GM18519 (cell line): ENCODE measurements around the gene SUPT5H.
"Not testable (repeated sequence)": the region's sequence is repeated elsewhere in the genome, so short reads cannot be mapped to it uniquely, and the experiment has no call there.

ENCODE experiments used
- ATAC-seq: cut with Tn5 transposase; IDR thresholded peaks from one replicate; pipeline ENCODE4 v1.9.1; 2021; ENCODE audit warnings: mild to moderate bottlenecking, moderate library complexity; ENCODE audit not compliant: unreplicated experiment, low FRiP score

Gene SUPT5H

GRCh38 chr19:39449116-39449797 is 3.9 kb downstream of the SUPT5H start:
- ATAC-seq, result no peak

DNA sequence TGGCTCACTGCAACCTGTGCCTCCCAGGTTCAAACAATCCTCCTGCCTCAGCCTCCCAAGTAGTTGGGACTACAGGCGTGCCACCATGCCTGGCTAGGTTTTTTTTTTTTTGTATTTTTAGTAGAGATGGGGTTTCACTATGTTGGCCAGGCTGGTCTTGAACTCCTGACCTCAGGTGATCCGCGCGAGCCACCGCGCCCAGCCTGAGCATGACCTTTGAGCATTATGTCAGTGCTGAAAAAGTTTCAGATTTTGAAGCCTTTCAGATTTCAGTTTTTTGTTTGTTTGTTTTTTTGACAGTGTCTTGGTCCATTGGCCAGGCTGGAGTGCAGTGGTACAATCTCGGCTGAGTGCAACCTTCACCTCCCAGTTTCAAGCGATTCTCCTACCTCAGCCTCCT is 5.9 kb downstream of the SUPT5H start:
- ATAC-seq, result not testable (repeated sequence)

DNA sequence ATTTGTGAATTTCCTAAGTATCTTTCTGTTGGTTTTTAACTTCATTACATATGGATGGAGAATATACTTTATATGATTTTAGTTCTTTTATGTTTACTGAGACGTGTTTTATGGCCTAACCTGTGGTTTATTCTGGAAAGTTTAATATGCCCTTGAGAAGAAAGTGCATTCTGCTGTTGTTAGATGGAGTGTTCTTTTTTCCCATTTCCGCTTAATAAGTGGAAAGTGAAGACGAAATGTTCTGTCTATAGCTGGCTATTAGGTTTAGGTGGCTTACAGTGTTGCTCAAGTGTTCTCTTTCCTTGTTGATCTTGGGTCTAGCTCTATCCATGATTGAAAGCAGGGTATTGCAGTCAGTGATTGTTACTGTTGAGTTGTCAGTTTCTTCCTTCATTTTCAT is 18.0 kb downstream of the SUPT5H start:
- ATAC-seq, result no peak

DNA sequence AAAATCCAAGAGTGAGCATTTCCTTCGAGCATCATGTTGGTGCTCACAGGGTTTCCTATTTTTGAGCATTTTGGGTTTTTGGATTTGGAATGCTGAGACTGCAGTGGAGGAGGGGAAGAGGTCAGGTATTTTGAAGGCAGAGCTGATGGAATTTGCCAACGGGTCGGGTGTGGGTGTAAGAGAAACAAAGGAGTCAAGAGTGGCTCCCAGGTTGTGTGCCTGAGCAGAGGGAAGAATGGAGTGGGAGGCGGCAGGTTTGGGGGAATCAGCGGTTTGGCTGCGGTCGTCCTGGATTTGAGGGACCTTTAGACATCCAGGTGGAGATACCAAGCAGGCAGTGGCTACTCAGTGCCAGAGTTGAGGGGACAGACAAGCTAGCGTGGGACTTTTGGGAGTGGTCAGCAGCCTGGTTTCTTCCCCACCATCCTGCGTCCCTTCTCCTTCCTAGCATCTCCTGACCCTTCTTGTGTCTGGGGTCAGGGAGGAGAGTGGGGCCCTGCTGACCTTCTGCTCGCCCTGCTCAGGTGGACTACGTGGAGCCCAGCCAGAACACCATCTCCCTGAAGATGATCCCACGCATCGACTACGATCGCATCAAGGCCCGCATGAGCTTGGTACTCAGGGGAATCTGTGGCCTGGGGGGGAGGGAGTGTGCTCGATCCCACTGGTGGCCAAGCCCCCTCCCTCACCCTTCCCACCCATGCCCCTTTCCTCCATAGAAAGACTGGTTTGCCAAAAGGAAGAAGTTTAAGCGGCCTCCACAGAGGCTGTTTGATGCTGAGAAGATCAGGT is 20.8 kb downstream of the SUPT5H start:
- ATAC-seq, result no peak

- no peak for ATAC-seq
Measured at GRCh38 chr19:39467941-39468340, 22.6 kb downstream of the SUPT5H start.

GRCh38 chr19:39469036-39469435 is 23.7 kb downstream of the SUPT5H start:
- ATAC-seq, result no peak

DNA sequence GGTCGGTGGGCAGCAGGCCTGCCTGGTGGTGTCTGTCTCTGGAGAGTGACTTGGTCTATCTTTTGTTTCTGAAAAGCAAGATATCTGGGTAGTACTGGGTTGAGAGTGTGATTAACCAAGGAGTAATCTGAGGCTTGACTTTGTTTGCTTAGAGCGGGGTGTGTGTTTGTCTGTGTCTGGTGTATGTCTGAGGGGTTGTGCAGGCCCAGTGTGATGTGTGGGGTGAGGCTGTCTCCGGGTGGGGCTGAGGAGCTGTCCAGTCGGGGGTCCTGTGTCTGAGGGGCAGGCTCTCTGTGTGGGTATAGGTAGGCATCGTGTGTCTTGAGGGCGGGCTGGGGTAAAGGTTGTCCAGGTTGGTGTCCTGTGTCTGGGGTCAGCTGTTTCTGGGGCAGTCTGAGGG is 24.2 kb downstream of the SUPT5H start:
- no peak for ATAC-seq

DNA sequence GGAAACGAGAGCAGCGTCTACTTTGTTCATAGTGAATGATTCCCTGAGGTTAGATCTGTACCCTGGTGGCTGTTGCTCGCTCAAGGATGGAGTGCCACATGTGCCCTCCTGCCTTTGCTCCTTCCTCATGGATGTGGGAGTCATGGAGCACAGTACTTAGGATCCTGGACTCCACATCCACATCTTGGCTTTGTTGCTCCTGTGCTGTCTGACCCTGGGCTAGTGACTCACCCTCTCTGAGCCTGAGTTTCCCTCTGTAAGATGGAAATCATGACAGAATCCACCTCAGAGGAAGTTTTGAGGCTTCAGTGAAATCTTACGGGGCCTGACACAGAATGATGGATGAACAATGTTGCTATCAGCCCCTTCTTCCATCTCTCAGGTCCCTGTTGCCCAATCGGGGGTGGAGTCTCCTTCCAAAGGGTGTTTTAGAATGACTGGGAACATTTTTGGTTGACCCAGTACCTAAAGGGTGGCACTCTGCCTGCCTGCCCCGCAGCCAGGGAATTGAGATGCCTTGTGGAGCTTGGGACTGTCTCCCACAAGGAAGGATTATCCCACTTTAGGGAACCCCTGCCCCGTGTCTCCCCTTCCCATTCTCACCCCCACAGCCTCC is 25.4 kb downstream of the SUPT5H start:
- ATAC-seq, result no peak

DNA sequence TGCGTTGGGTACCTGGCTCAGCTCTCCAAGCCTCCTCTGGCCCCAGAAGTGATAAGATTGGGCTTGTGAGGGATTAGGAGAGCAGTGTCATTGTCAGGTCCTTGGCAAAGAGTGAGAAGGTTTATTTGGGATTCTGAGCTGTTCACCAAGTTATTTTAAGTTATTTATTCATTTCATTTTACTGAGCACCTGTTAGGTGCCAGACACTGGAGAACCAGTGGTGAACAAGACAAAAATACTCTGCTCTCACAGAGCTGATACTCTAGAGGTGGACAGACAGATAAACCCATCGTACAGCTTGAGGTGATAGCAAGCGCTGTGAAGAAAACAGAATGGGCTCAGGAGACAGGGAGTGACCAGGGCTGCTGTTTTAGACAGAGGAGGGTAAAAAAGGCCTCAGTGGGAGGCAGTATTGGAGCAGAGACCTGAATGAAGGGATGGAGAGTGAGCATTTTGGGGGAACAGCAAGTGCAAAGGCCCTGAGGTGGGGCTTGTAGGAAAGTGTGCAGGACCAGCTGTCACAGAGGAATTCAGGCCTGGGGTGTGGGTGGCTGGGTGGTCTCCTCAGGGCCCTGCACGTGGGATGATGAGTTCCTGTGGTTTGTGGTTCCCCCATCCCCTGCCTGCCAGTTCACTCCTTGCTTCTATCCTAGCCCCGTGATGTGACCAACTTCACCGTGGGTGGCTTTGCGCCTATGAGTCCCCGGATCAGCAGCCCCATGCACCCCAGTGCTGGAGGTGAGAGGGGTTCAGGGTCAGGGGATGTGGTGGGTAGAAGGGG is 26.6 kb downstream of the SUPT5H start:
- no peak for ATAC-seq

- no peak for ATAC-seq
Measured at GRCh38 chr19:39472746-39473442, 27.5 kb downstream of the SUPT5H start.

DNA sequence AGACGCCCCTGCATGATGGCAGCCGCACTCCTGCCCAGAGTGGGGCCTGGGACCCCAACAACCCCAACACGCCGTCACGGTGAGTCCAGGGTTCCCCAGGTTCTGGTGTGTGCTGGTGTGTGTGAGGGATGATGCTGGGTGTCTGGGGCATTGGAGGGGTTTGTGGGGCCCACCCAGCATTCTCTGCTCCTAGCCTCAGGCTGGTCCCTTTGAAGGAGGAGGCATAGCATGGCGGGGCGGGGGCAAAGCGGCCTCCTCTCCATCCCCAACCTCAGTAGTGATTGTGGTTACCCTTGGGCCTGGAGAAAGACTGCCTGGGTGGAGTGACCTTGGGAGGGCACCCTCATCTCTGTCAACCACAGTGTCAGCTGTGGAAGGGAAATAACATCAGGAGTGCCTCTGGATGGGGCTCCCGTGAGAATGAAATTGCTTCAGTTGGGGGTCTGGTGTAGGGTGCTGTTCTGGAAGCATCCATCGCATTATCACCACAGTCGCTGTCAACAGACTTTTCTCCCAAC is 28.1 kb downstream of the SUPT5H start:
- ATAC-seq, result no peak

- no peak for ATAC-seq
Measured at GRCh38 chr19:39474139-39474620, 28.8 kb downstream of the SUPT5H start.

- no peak for ATAC-seq
Measured at GRCh38 chr19:39475748-39476147, 30.4 kb downstream of the SUPT5H start.

GRCh38 chr19:39479319-39479801 is 34.0 kb downstream of the SUPT5H start:
- ATAC-seq, result not testable (repeated sequence)

DNA sequence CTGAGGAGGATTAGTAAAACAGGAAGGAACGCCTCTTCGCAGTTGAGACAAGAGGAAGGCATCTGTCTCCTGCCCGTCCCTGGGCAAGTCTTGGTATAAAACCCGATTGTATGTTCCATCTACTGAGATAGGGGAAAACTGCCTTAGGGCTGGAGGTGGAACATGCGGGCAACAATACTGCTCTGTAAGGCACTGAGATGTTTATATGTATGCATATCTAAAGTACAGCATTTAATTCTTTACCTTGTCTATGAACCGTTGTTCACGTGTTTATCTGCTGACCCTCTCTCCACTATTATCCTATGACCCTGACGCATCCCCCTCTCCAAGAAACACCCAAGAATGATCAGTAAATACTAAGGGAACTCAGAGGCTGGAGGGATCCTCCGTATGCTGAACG is 34.5 kb downstream of the SUPT5H start:
- no peak for ATAC-seq

DNA sequence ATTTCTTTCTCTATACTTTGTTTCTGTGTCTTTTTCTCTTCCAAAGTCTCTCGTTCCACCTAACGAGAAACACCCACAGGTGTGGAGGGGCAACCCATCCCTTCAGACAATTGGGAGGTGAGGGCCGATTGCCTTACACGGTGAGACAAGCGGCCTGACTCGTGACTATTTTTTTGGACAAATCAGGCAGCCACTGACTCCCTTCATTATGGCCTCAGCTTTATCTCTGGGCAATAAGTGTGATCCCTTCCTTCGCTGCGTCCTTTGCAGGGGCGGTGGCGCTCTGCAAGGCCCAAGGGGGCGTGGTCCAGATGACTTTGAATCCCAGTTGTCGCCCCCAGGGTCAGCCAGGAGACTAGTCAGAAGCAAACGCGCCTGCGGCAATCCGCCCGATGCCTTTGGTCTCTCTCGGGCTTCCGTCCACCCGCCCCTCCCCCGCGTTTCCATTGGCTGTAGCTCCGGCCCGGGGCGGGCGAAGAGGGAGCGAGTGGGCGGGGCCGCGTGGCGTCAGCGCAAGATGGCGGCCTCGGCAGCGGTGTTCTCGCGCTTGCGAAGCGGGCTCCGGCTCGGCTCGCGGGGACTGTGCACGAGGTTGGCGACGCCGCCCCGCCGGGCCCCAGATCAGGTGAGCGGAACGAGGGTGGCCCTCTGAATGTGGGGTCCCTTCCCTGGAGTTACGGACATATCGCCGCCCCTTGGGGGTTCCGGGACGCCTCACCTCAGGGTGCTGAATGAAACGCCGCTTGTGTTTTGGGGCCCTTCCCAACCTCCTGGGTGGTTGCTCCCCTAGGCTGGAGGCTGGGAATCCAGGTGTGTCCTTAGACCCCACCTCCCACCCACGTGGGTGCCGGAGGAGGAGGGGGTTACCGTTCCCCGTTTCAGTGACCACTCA is 35.2 kb downstream of the SUPT5H start, which contains the start of gene TIMM50:
TSS of gene TIMM50 (plus strand) at position 502 of the 892 bp plus-strand sequence. CDS start at position 518, 16 bp downstream.
- peak; percentile 65 for ATAC-seq

DNA sequence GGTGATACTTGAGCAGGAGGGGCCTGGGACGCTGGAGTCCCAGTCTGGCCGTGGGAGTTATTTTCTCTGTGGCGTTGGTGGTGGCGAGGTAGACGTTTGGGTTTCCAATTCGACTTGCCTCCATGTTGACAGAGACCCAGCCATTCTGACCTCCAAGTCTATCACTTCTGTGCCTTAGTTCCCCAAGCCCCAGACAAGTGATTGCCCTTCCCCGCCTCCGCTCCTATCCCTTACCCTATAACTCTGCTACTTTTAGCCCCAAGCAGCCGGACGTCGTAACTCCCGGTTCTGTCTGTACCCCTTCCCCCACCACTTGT is 35.8 kb downstream of the SUPT5H start:
- no peak for ATAC-seq

DNA sequence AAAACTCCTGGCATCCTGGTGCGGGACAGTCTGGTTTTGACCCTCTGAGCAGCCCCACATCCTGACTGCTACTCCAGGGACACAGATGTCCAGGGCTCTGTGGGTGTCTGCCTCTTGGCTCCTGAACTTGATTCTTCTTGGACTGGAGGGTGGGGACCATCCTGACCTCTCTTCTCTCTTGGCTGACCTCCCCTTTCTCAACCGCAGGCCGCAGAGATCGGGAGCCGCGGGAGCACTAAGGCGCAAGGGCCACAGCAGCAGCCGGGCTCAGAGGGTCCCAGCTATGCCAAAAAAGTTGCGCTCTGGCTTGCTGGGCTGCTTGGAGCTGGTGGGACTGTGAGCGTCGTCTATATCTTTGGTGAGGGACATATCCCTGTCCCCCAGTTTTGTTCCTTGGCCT is 36.3 kb downstream of the SUPT5H start:
- no peak for ATAC-seq

GRCh38 chr19:39483141-39483540 is 37.8 kb downstream of the SUPT5H start:
- ATAC-seq, result no peak
